ENCODE measurements around the gene SLC6A18.
"Not testable (repeated sequence)": the region's sequence is repeated elsewhere in the genome, so short reads cannot be mapped to it uniquely, and the experiment has no call there.

Gene SLC6A18

DNA sequence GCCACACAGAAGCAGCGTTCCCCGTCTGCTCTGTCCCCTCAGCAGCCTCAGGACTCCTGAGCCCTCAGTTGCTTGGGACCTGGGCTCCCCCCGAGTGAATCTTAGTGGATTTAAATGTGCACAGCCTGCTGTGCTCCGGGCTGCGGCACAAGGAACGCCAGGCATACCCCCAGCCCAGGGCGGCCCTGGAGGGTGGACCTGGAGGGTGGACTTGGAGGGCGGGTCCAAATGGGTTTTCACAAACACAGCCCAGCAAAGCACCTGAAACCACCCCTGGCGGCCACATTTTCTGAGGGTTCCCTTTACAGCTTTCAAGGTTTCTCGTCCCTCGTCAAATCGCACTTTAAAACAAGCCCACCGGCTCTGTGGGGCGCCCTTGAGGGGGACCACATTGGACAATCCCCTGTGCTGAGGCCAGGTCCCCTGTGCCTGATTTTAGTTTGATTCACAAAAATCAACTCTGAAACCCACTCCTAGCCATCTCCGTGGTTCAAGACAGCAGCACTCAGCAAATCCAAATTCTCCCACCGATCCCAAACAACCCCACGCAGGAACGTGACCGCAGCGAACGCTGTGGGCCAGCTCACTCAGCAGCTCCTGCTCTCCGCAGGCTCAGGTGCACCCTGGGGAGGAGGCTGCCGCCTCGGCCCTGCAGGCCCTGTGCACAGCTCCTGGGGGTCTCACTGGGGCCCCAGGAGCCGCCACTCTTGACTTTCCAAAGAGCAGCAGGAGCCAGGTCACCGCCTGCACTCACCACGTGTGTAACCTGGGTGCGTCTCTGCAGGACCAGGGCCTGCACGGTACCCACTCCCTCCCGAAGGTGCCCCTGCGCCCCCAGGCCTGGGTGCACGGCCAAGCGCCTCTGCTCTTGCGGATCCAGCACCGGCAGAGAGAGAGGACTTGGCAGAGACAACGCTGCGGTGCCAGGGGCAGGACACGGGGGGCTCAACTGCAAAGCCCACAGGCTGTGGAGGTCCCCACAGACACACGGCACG, 40.6 kb downstream of the SLC6A18 start:
- no peaks in the 10 kb centered on the region for H3K36me3 ChIP-seq (ENCODE audit: control insufficient read depth, insufficient read depth, low read length, severe bottlenecking)
- no peak overlapping the region for H3K4me3 ChIP-seq (ENCODE audit: low read length)
- no peaks in the 10 kb centered on the region for H3K27me3 ChIP-seq (replicated peaks; ENCODE audit: control insufficient read depth, insufficient read depth, low read length)
- no peak for DNase-seq (ENCODE audit: low read depth)
- no peaks in the 10 kb centered on the region for H3K4me1 ChIP-seq (ENCODE audit: control insufficient read depth, insufficient read depth, low read length)
- peaks cover 31% of the 10 kb centered on the region for H3K9me3 ChIP-seq (ENCODE audit: control insufficient read depth, low read length)
- no peak overlapping the region for H3K9ac ChIP-seq (ENCODE audit: low read length)

DNA sequence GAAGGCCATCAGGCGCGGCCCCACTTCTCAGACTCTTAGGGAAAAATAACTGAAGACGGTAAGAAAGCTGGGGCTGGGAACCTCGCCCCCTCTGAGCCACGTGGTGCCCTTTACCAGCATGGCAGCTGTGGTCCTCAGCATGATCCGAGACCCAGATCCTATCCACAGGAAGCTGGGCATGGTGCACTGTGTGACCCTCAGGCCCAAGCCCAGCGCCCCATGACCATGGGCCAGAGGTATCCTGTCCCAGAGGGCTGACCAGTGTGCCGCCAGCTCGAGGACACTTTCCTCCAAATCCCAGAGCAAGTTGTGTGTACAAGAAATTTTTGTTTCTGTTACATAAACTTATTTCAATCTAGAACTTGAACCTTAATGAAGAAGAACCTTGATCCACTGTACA, 41.6 kb downstream of the SLC6A18 start:
- no peak for DNase-seq (ENCODE audit: low read depth)
- no peaks in the 10 kb centered on the region for H3K36me3 ChIP-seq (ENCODE audit: control insufficient read depth, insufficient read depth, low read length, severe bottlenecking)
- no peak overlapping the region for H3K9ac ChIP-seq (ENCODE audit: low read length)
- H3K4me3 ChIP-seq (ENCODE audit: low read length), result no peak overlapping the region
- peaks cover 21% of the 10 kb centered on the region for H3K9me3 ChIP-seq (ENCODE audit: control insufficient read depth, low read length)
- H3K27me3 ChIP-seq (replicated peaks; ENCODE audit: control insufficient read depth, insufficient read depth, low read length), result no peaks in the 10 kb centered on the region
- H3K4me1 ChIP-seq (ENCODE audit: control insufficient read depth, insufficient read depth, low read length), result no peaks in the 10 kb centered on the region

DNA sequence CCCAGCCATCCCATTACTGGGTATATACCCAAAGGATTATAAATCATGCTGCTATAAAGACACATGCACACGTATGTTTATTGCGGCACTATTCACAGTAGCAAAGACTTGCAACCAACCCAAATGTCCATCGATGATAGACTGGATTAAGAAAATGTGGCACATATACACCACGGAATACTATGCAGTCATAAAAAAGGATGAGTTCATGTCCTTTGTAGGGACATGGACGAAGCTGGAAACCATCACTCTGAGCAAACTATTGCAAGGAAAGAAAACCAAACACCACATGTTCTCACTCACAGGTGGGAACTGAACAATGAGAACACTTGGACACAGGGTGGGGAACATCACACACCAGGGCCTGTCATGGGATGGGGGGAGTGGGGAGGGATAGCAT, 42.3 kb downstream of the SLC6A18 start:
- H3K36me3 ChIP-seq (ENCODE audit: control insufficient read depth, insufficient read depth, low read length, severe bottlenecking); H3K9ac ChIP-seq (ENCODE audit: low read length); H3K4me3 ChIP-seq (ENCODE audit: low read length); DNase-seq (ENCODE audit: low read depth); H3K27me3 ChIP-seq (replicated peaks; ENCODE audit: control insufficient read depth, insufficient read depth, low read length); H3K4me1 ChIP-seq (ENCODE audit: control insufficient read depth, insufficient read depth, low read length): not testable (repeated sequence)
- peaks cover 14% of the 10 kb centered on the region for H3K9me3 ChIP-seq (ENCODE audit: control insufficient read depth, low read length)

DNA sequence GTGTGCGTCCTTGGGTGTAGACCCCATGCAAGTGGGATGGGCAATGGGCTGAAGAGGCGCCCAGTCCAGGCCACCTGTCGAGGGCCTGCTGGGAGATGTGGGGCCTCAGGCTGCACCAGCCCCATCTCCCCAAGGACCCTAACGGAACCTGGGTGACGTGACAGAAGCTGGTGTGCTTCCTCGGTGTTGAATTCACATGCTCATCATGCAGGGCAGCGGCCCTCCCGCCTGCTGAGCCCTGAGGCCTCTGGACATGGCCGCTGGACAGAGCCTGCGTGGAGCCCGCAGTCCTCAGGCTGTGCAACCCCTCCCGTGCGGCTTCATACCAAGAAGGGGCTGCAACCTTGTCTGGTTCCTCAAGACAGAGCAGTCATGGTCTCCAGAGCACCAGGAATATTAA, 42.9 kb downstream of the SLC6A18 start:
- no peaks in the 10 kb centered on the region for H3K36me3 ChIP-seq (ENCODE audit: control insufficient read depth, insufficient read depth, low read length, severe bottlenecking)
- no peak overlapping the region for H3K4me3 ChIP-seq (ENCODE audit: low read length)
- H3K9me3 ChIP-seq (ENCODE audit: control insufficient read depth, low read length), result peaks cover 8% of the 10 kb centered on the region
- H3K27me3 ChIP-seq (replicated peaks; ENCODE audit: control insufficient read depth, insufficient read depth, low read length), result no peaks in the 10 kb centered on the region
- DNase-seq (ENCODE audit: low read depth), result no peak
- no peaks in the 10 kb centered on the region for H3K4me1 ChIP-seq (ENCODE audit: control insufficient read depth, insufficient read depth, low read length)
- no peak overlapping the region for H3K9ac ChIP-seq (ENCODE audit: low read length)

DNA sequence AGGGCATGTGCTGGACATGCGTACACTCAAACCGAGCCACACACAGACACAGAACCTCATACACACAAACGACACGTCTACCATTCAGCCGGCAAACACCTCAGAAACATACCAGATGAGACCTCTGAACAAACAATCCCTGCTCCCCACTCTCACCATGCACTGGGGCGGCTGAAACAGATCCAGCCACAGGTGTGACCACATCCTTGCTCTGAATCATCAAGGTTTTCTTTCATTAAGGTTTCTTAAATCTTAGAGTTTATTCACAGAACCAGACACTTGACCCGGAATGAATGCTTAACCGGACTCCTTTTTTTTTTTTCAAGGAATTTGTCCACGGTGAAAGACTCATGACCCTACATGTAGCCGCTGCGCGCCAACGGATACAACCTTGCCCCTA, 43.5 kb downstream of the SLC6A18 start:
- Histone ChIP-seq H3K4me1 (ENCODE audit: control insufficient read depth, insufficient read depth, low read length) (no peaks in the 10 kb centered on the region), H3K4me3 (ENCODE audit: low read length) (no peak overlapping the region), H3K9ac (ENCODE audit: low read length) (no peak overlapping the region), H3K9me3 (ENCODE audit: control insufficient read depth, low read length) (peaks cover 4% of the 10 kb centered on the region), H3K27me3 (replicated peaks; ENCODE audit: control insufficient read depth, insufficient read depth, low read length) (no peaks in the 10 kb centered on the region), H3K36me3 (ENCODE audit: control insufficient read depth, insufficient read depth, low read length, severe bottlenecking) (no peaks in the 10 kb centered on the region)
- DNase-seq (ENCODE audit: low read depth), result no peak

DNA sequence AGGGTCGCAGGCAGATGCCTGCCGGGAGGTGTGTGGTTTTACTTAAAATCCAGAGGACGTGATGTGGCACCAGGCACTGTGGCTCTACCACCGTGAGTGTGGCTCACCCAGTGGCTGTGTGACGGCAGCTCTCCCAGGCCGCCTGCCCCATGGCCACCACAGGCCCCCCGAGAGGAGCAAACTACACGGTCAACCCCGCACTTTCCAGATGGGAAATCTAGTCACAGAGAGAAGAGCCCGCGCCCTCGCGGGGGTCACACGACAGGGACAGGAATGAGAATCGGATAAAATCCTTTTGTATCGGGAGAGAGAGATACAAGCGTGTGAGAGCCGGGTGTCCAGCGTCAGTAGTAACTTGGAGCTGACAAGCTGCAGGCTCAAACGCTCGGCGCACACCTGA, 45.2 kb downstream of the SLC6A18 start:
- H3K4me3 ChIP-seq (ENCODE audit: low read length), result no peak overlapping the region
- H3K36me3 ChIP-seq (ENCODE audit: control insufficient read depth, insufficient read depth, low read length, severe bottlenecking), result no peaks in the 10 kb centered on the region
- H3K4me1 ChIP-seq (ENCODE audit: control insufficient read depth, insufficient read depth, low read length), result no peaks in the 10 kb centered on the region
- H3K9me3 ChIP-seq (ENCODE audit: control insufficient read depth, low read length), result no peaks in the 10 kb centered on the region
- H3K9ac ChIP-seq (ENCODE audit: low read length), result no peak overlapping the region
- DNase-seq (ENCODE audit: low read depth), result no peak
- no peaks in the 10 kb centered on the region for H3K27me3 ChIP-seq (replicated peaks; ENCODE audit: control insufficient read depth, insufficient read depth, low read length)

DNA sequence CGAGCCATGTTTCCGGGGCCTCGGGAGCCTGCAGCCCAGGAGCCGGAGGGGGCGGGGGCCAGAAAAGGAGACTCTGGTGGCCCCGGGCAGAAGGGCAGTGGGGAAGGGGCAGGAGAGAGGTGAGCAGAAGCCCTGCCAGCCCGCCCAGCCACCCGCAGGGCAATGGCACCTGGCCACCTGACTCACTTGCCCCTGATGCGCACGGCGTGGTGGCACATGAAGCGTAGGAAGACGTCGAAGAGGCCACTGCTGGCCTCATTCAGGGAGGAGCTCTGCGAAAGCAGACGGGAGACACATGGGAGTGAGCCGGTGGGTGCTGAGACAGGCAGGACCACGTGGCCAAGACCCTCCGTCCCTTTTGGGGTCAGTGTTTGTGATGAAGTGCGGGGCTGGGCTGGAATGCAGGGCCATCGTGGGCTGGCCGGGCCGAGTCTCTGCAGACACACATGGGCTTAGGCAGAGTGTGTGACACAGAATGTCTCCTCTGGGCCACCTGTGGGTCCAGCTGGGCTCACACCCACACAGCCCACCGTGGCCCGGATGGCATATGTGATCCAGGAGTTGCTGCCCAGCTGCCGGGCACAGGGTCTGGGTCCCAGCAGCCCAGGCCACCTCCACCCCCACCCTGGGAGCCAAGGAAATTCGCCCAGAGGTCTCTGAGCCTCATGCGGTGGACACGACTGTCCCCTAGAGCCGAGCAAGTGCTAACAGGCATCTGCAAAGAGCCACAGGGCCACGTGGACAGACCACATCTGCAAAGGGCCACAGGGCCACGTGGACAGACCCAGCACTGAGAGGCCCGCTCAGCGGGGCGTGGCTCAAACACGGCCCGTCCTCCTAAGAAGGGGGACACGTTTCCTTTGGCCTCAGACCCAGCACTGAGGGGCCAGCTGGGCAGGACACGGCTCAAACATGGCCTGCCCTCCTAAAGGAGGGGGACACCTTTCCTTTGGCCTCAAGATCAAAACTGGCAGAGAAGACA, 46.0 kb downstream of the SLC6A18 start:
- H3K36me3 ChIP-seq (ENCODE audit: control insufficient read depth, insufficient read depth, low read length, severe bottlenecking), result no peaks in the 10 kb centered on the region
- no peak overlapping the region for H3K9ac ChIP-seq (ENCODE audit: low read length)
- DNase-seq (ENCODE audit: low read depth), result no peak
- H3K27me3 ChIP-seq (replicated peaks; ENCODE audit: control insufficient read depth, insufficient read depth, low read length), result no peaks in the 10 kb centered on the region
- no peaks in the 10 kb centered on the region for H3K4me1 ChIP-seq (ENCODE audit: control insufficient read depth, insufficient read depth, low read length)
- H3K4me3 ChIP-seq (ENCODE audit: low read length), result no peak overlapping the region
- H3K9me3 ChIP-seq (ENCODE audit: control insufficient read depth, low read length), result no peaks in the 10 kb centered on the region

DNA sequence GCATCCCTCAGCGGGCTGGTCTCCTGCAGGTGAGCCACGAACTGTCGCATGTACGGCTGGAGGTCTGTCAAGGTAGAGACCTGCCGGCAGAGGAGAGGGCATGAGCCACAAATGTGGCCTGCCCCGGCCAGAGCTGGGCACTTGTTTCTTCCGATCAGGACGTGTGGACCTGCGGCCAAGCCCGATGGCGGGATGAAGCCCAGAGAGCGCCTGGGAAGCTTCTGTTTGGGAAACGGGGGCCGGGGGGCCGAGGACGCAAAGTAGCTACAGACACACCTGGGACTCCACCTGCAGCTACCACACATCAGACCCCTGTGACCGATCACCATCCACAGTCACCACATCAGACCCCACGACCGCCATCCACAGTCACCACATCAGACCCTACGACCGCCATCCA, 47.0 kb downstream of the SLC6A18 start:
- no peaks in the 10 kb centered on the region for H3K36me3 ChIP-seq (ENCODE audit: control insufficient read depth, insufficient read depth, low read length, severe bottlenecking)
- DNase-seq (ENCODE audit: low read depth), result no peak
- no peaks in the 10 kb centered on the region for H3K4me1 ChIP-seq (ENCODE audit: control insufficient read depth, insufficient read depth, low read length)
- no peak overlapping the region for H3K9ac ChIP-seq (ENCODE audit: low read length)
- H3K27me3 ChIP-seq (replicated peaks; ENCODE audit: control insufficient read depth, insufficient read depth, low read length), result no peaks in the 10 kb centered on the region
- no peaks in the 10 kb centered on the region for H3K9me3 ChIP-seq (ENCODE audit: control insufficient read depth, low read length)
- H3K4me3 ChIP-seq (ENCODE audit: low read length), result no peak overlapping the region

DNA sequence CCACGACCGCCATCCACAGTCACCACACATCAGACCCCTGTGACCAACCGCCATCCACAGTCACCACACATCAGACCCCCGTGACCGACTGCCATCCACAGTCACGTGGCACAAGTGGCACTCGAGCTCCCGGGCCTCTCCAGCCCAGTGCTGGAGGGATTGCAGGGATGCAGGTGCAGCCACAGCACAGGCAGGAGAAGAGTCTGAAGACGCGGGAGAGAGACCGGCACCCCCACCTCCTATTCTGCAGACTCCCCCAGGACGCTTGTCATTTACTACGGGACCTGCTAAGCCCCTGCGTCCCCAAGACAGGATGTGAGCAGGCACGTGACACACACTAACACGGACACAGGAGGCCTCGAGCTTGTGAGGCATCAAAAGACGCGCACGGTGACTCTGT, 48.6 kb downstream of the SLC6A18 start:
- no peaks in the 10 kb centered on the region for H3K36me3 ChIP-seq (ENCODE audit: control insufficient read depth, insufficient read depth, low read length, severe bottlenecking)
- H3K9ac ChIP-seq (ENCODE audit: low read length), result no peak overlapping the region
- no peak for DNase-seq (ENCODE audit: low read depth)
- no peak overlapping the region for H3K4me3 ChIP-seq (ENCODE audit: low read length)
- no peaks in the 10 kb centered on the region for H3K27me3 ChIP-seq (replicated peaks; ENCODE audit: control insufficient read depth, insufficient read depth, low read length)
- H3K9me3 ChIP-seq (ENCODE audit: control insufficient read depth, low read length), result no peaks in the 10 kb centered on the region
- H3K4me1 ChIP-seq (ENCODE audit: control insufficient read depth, insufficient read depth, low read length), result no peaks in the 10 kb centered on the region

DNA sequence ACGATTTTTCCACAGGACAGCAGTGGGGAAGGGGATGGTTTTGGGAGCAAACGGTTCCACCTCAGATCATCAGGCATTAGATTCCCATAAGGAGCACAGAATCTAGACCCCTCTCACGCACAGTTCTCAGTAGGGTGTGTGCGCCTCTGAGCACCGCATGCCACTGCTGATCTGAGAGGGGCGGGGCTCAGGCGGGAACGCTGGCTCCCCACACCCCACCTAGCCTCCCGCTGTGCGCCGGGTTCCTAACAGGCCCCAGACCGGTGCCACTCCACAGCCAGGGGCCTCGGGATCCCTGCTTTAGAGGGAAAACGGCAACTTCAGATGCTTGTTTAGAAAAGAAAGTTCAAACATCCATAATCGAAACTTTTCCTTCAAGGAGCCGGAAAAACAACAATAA, 49.3 kb downstream of the SLC6A18 start:
- H3K9me3 ChIP-seq (ENCODE audit: control insufficient read depth, low read length), result no peaks in the 10 kb centered on the region
- H3K4me3 ChIP-seq (ENCODE audit: low read length), result no peak overlapping the region
- no peaks in the 10 kb centered on the region for H3K36me3 ChIP-seq (ENCODE audit: control insufficient read depth, insufficient read depth, low read length, severe bottlenecking)
- H3K4me1 ChIP-seq (ENCODE audit: control insufficient read depth, insufficient read depth, low read length), result no peaks in the 10 kb centered on the region
- H3K27me3 ChIP-seq (replicated peaks; ENCODE audit: control insufficient read depth, insufficient read depth, low read length), result no peaks in the 10 kb centered on the region
- no peak for DNase-seq (ENCODE audit: low read depth)
- no peak overlapping the region for H3K9ac ChIP-seq (ENCODE audit: low read length)

Measured in adipocyte (in vitro differentiated cells).